RKO (cell line): ENCODE measurements around the gene TSPAN4.

ENCODE experiments used
- DNase-seq: peaks from one replicate; pipeline ENCODE4 v3.0.0-alpha.2; 2016; ENCODE audit warnings: low spot score

TSPAN4 gene

DNA sequence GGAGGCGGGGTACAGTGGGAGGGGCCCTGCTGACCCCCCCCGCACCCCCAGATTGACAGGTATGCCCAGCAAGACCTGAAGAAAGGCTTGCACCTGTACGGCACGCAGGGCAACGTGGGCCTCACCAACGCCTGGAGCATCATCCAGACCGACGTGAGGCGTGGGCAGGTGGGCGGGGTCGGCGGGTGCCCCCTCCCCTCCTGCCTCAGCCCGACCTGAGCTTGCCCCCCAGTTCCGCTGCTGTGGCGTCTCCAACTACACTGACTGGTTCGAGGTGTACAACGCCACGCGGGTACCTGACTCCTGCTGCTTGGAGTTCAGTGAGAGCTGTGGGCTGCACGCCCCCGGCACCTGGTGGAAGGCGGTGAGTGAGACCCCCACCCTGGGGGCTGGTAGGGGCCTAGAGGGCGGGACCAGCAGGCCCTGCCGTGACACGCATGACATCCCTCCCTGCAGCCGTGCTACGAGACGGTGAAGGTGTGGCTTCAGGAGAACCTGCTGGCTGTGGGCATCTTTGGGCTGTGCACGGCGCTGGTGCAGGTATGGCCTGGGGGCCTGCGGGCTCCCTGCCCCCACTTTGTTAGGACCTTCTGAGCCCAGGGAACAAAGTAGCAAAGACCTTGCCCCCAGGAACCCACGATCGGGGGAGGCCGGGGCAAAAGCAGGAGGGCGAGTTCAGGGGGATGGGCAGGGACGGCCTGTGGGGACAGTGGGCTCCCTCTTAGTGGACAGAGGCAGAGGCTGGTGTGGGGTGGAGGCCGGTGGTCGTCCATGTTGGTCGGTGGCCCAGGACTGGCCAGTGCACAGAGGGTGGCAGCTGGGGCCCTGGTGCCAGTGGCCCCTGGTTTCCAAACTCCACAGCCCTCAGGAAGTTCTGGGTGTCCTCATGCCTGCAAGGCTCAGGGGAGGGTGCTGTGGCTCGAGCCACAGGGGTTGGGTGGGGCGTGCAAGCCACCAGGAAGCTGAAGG is 23.1 kb downstream of the TSPAN4 start:
- no peak for DNase-seq

DNA sequence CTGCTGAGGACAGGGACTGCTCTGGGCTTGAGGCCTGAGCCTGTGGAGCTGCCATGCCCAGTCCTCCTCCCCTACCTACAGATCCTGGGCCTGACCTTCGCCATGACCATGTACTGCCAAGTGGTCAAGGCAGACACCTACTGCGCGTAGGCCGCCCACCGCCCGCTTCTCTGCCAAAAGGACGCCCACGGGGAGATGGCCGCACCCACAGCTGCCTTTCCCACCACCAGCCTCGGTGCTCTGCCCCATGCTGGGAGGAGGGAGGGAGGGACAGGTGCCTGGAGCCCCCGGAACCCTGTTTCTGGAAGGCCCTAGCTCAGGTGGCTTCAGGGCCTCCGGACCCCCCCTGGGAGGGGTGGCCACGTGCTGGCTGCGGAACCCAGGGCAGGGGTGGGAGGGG is 23.8 kb downstream of the TSPAN4 start:
- no peak for DNase-seq

DNA sequence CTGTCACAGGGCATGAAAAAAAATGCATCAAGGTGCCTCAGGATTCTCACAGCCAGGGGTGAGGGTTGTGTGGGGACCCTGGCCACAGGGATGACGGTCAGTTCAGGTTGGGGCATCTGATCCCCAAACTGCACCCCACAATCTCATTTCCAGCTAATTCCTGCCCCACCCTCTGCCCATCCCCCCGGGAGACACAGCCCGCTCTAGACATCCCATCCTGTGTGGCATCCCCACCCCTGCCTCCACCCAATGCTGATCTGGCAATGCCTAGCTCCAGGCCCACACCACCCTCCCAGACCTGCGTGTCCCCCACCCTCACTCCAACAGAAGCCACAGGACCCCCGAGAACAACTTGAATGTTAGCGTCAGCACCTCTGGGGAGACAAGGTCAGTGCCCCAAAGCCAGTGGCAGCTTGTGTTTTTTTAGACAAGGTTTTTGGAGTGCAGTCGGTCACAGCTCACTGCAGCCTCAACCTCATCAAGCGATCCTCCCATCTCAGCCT is 25.3 kb downstream of the TSPAN4 start:
- no peak for DNase-seq

DNA sequence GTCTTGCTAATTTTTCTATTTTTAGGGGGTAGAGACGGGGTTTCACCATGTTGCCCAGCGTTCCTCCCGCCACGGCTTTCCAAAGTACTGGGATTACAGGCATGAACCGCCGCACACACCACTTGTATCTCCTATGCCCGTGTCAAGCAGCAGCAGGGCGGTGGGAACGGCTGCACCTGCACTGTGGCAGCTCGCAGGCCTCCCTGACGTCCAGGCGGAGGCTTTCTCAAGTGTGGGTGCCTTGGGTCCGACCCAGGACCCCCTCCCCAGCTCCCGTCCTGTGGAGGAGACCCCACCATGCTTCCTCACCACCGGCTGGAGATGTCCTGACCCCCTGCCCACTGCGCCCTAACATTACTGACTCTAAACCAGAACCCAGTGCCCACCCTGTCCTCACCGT is 25.7 kb downstream of the TSPAN4 start:
- DNase-seq, result no peak

DNA sequence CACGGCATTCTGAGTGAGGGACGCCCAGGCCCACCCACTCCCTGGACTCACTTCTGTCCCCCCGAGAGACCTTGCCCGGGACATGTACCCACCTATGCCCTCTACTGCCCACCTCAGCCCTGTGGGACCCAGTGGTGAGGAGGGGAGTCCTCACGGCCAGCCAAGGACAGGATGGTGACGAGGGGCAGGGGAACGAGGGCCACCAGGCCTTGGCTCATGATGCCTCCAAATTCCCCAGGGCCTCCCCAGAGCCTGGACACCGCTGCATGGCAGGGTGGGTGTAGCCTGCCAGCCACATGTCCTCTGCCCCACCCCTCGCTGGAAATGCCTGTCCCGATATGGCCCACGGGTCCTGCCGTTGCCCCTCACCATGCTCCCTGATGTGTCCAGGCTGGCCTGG is 26.1 kb downstream of the TSPAN4 start:
- no peak for DNase-seq

DNA sequence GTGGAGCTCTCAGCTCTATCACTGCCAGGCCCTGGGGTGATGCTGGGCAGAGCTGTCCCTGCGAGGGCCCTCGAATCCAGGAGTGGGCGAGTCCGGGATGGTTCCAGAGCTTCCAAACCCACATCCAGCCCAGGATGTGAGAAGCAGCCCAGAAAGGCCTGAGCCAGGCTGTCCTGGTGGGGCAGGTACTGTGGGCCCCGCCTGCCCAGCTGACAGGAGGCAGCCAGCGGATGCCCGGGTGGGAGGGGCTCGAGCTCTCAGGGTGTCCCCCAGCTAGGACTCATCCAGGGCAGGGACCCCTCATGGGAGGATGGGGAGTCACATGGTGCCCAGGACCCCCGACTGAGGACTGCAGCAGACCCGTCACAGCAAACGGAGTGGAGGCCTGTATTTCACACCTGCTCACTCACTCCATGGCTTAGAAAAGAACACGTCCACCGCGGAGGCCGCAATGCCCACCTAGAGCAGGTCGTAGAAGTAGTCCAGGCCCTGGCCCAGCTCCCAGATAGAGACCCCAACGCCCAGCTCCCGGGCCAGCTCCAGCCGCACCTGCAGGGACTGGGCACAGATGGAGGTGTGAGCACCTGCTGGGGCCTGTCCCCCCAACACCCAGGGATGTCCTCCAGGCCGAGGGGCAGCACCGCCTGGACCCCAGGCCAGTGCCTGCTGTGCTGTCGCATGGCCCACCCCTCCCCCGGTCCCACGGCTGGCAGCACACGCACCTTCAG is 26.9 kb downstream of the TSPAN4 start:
- DNase-seq, result no peak

DNA sequence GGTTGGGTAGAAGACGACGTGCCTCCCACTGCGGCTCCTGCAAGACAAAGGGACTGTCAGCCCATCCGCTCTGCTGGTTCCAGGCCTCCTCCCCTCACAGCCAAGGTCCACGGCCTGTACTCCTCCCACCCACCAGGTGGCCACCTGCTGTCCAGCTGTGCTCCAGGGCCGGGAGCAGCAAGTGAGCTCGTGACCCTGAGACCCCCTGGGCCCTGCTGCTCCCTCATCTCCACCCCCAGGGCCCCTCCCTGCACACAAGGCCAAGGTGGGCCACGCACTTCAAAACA is 27.4 kb downstream of the TSPAN4 start:
- no peak for DNase-seq

DNA sequence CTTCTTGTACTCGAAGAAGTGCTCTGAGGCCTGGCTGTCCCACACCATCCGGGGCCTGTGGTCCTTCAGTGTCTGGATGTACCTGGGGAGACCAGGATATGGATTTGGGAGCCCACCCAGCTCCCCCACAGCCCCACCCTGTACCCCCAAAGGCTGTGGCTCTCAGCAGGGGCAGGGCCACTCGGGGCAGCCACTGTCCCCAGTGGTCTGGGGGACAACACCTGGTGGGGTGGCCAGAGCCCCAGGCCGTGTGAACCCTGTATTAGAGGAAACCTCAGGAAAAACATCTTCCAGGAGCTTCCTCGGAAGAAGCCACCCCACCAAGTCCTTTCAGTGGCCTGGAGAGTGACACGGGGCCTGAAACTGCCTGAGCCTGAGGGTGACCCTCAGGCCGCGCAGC is 27.8 kb downstream of the TSPAN4 start:
- no peak for DNase-seq

DNA sequence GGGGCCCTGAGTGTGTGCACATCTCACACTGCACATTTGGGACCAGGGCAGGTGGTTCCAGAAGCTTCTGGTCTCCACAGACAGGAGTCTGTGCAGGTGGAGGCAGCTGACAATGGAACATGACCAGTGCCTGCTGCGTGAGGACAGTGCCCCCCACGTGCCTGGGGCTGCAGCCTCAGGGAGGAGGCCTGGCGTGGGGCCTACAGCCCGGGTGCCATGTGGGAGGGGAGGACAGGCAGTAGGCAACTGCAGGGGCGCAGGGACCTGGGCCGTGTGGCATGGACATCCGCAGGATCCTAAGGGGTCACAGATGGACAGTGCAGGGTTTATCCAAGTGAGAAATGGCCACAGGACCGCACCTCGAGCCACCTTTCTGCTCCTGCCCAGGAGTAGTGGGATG is 28.8 kb downstream of the TSPAN4 start:
- DNase-seq, result no peak

DNA sequence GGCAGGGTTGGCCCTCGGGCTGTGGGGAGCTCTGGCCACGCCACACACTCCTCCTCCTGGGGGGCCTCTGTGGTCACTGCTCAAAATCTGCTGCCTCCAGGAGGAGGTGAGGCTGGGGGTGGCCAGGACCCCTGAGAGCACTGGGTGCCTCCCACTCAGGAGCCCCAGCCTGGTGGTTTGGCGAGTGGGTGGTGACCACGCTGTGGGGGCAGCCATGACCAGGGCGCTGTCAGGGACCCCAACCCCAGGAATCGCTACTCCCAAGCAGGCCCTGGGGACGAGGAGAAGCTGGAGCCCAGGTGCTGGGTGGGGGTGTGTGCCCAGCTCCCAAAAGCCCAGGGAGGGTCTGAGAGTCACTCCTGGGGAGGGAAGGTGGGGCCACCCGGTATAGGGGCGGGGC is 30.1 kb downstream of the TSPAN4 start:
- no peak for DNase-seq

DNA sequence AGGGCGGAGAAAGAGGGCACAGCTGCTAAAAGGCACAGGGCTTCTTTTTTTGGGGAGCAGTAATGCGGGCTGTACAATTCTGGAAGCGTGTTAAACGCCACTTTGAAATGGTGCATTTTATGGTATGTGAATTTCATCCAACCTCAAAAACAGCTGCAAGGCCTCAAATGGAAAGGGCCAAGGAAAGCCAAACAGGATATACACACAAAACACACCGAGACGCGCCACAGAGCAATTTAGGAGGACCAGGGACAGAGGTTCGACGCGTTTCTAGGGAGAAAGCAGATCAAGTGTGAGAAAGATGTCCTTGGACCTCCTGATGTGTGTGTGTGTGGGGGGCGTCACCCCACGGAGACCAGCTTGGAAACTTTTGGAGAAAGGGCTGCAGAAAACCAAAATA is 31.1 kb downstream of the TSPAN4 start:
- DNase-seq, result no peak

DNA sequence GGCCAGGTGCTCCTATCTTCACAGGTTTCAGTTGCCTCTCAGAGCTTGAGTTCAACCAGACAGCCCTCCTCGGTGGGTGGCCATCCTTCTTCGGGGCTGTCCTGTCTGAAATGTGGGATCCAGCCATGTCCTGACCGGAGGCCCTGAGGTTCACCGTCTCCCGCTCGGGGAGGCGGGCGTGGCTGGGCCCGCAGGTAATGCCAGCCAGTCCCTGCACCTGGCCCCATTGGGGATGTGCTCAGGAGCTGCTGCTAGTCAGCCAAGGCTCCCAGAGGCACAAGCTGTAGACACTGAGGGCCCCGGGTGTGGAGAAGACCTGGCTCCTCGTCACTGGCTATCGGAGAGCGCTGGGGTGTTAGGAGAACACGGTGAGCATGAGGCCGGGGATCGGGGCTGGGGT is 32.6 kb downstream of the TSPAN4 start:
- DNase-seq, result no peak

DNA sequence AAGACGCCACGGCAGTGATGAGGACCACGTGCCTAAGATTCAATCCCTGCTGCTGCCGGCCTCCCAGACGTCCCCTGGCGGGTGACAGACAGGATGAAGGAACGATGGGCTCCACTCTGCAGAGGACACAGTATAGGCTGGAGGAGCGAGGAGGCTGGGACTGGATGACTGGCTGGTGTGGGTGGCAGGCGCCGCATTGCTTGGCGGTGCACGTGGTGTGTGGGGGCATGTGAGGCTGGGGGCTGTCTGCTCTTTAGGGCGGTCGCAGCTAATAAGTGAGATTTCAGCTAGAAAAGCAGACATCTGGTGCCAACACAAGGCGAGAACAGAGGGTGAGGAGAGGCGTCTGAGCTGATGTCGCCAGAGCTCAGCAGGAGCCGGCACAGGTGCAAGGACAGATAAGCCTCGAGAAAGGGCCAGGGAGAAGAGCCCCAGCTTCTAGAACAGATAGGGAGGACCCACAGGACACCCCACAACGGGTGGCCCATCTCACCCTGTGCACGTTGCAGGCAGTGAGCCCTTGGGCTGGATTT is 33.2 kb downstream of the TSPAN4 start:
- no peak for DNase-seq

DNA sequence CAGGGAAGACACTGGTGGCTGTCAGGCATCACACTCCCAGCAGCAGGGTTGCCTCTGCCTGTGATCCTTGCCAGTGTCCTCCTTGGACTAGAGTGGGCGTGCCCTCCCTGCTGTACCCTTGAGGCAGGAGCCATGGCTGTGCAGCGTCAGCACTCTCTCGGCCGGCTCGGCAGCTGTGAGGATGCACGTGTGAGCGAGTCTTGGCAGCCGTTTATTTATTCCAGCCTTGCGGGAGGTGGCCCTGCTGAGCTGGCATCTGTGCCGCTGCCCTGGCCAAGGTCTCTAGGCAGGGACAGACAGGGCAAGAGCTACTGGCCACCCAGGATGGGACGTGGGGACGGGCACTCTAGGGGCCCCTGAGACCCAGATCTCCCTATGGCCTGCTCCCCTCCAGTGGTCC is 33.9 kb downstream of the TSPAN4 start:
- DNase-seq, result no peak

DNA sequence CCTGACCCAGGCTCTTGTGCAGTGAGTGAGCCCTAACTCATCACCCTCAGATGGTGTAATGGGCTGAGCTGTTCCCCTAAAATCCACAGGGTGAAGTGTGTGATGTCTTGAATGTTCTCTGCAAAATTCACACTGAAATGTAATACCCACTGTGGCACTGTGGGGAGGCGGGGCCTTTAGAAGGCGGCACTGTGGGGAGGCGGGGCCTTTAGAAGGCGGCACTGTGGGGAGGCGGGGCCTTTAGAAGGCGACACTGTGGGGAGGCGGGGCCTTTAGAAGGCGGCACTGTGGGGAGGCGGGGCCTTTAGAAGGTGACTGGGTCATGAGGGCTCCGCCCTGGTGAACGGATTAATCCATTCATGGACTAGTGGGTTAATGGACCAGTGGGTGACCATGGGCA is 34.9 kb downstream of the TSPAN4 start:
- DNase-seq, result peak; percentile 70

DNA sequence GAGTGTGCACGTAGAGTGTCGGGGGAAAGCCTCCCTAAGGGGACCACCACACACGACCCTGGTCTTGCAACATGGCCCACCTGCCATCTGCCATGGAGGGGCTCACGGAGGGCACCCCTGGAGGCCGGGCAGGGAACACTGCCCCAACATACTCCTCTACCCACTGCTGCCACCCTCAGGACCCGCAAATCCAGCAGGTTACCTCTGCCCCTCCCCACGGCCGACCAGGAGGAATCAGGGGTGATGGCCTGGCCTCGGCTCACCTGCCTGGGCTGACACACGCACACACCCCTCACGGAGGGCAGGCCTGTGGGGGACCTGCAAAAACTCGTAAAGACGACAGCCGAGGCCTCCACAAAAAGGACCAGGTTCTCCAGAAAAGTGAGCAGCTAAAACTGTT is 37.8 kb downstream of the TSPAN4 start:
- DNase-seq, result no peak

DNA sequence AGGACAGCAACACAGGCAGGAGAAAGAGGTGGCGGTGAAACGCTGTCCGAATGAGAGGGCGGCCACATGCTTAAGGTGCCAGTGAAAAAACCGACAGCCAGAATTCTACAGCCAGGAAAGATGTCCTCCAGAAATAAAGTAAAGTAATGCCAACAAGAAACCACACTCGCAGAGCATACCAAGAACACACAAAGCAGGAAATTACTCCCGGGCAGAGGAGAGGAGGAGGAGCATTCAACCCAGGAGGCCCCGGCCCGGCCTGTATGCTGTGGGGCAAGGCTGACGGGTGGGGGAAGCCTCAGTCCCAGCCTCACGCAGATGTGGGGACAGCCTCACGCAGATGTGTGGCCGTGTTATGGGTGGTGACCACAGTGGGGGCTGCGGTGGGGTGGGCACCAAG is 39.9 kb downstream of the TSPAN4 start:
- DNase-seq, result no peak

DNA sequence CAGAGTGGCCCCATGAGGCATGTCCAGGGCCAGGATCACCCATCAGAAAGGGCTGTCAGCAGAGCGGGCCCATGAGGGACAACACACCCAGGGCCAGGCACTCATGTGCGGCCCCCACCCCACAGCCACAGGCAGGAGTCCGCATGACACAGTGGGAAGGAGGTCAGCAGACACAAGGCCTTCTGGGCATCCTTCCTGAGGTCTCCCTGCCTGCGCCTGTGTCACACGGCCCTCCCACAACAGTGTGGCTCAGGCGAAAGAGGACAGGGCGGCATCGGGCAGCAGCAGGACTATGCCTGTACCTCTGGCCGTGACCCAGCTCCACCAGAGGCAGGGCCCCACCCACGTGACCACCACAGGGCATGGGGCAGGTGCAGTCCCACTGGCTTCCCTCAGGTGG is 40.9 kb downstream of the TSPAN4 start:
- no peak for DNase-seq

DNA sequence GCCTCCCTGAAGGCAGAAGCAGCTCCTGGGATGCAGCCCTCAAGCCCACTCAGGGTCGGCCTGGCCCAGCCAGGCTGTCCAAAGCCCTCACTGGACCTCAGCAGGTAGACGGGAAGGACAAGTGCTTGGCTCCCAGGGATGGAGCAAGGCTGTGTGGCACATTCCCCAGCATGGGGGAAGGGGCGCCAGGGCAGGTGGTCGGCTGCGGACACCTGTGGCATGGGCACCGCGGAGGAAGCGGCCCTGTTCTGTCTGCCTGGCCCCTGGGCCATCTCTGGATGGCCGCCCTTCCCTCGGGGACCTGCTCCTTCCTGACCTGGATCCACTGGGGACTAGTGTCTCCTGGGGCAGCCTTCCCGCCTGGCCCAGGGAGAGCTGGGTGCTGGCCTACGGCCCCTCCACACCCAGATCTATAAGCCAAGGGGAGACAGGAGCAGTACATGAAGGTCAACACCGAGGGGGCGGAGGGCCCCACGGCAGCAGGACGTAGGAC is 42.0 kb downstream of the TSPAN4 start:
- DNase-seq, result no peak

DNA sequence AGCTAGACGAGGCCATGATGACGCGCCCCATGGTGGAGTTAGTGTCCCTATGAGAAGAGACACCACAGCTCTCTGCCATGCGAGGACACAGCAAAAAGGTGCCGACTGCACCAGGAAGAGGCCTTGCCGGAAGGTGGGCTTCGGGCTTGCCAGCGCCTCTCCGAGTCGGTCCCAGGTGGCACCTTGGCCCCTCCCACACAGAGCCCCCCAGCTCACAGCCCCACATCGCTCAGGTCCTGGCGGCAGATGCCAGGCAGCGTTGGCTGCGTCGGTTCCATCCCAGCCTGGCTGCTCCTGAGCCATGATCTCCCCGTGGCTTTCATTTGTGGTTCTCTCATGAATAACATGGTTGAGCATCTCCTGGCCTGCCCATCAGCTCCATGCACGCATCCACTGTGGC is 43.9 kb downstream of the TSPAN4 start:
- no peak for DNase-seq

DNA sequence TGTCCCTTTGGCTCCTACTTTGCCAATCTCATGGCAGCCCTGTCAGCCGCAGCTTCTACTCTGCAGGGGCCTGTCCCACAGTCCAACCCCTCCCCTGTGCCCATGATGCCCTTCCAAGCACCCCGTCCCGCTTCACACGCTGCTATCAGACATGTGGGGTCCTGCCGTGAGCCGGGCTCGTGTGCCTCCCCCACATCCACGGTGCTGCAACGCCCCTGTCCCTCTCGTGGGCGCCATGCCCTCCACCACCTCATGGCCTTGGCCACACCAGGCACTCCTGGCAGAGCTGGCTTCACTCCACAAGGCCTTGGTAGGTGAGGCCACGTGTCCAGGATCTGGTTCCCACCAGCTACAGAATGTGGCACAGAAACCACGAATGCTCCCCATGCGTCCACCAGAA is 44.9 kb downstream of the TSPAN4 start:
- no peak for DNase-seq

DNA sequence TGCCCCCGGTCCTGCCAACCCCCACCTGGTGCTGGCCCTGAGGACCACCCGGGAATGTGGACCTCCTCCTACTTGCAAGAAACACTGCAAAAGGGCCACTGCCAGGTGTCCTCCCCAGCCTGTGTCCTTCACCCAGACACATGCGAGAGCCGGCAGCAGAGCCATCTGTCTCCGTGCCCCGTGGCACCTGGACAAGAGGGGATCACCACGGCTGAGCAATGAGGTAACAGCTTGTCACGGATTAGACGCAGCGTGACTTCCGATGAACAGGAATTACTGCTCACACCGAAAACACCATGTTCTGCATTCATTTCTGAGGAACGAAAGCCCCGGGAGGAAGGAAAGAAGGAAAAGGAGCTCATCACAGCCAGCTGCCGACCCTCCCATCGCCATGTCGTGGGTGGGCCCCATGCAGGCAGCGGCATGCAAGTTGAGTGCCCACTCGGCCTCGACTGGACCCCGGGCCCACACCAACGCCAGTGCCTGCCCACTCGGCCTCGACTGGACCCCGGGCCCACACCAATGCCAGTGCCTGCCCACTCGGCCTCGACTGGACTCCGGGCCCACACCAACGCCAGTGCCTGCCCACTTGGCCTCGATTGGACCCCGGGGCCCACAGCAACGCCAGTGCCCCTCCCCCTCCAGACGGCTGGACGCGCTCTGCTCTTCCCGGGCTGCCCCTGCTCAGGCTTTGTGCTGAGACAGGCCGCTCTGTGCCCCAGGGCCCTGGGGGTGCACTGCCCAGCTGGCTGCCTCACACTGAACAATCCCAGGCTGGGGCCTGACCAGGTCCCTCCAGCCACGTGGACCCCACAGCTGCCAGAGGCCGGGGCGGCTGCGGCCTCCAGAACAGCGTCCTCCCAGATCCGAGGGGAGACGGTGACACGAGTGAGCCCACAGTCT is 45.9 kb downstream of the TSPAN4 start:
- DNase-seq, result no peak
